Testis (tissue), 2 donors: ENCODE results near the gene ELOVL2.

ENCODE experiments used
- POLR2A ChIP-seq: fragments of 450-650 bp; IDR thresholded peaks from one replicate; pipeline ENCODE4 v1.6.1; 2017; ENCODE audit warnings: antibody characterized with exemption, mild to moderate bottlenecking, moderate library complexity
- TF ChIP-seq, protein P1 (sequence below), 3 experiments: fragments of 450-650 bp in 2 of 3; fragments of 200-600 bp in 1 of 3; sonication (generic) in 1 of 3; IDR thresholded peaks; one replicate each; pipeline ENCODE4 v1.5.1; 2016 to 2019; ENCODE audit warnings: antibody characterized with exemption in 3 of 3, mild to moderate bottlenecking in 2 of 3, moderate library complexity in 1 of 3

DNA sequence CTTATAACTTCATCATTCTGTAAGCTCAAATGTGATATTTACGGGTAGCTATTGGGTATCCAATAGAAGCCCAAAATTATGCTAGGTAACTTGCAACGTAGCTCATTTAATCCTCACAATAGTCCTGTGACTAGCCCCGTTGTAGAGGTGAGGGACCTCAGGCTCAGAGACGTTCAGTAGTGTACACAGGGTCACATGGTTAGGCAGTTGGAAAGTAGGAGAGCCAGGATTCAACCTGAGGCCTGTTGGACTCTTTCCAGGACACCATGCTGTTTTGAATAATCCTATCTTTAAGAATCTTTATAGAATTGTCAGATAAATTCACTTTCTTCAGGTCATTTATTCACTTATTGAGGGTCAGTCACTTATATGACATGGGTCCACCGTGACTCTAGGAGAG lies 9.2 kb upstream of the ELOVL2 start:
- TF ChIP-seq, protein P1, sequence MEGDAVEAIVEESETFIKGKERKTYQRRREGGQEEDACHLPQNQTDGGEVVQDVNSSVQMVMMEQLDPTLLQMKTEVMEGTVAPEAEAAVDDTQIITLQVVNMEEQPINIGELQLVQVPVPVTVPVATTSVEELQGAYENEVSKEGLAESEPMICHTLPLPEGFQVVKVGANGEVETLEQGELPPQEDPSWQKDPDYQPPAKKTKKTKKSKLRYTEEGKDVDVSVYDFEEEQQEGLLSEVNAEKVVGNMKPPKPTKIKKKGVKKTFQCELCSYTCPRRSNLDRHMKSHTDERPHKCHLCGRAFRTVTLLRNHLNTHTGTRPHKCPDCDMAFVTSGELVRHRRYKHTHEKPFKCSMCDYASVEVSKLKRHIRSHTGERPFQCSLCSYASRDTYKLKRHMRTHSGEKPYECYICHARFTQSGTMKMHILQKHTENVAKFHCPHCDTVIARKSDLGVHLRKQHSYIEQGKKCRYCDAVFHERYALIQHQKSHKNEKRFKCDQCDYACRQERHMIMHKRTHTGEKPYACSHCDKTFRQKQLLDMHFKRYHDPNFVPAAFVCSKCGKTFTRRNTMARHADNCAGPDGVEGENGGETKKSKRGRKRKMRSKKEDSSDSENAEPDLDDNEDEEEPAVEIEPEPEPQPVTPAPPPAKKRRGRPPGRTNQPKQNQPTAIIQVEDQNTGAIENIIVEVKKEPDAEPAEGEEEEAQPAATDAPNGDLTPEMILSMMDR (IDR thresholded peaks at IDR 0.05), result no peak
- TF ChIP-seq POLR2A, result no peak
